Ramos (cell line): Measurements from ENCODE around the gene ENKUR.

Experiments
- in situ Hi-C: fragments of 300-500 bp; cut with MboI; formaldehyde crosslinking; loops from one replicate; pipeline ENCODE4 v1.14.3; 2022; ENCODE audit warnings: low sequenced_read_pairs; ENCODE audit not compliant: unreplicated experiment

Gene ENKUR

GRCh38 chr10:25015828-25016375, at the start of gene ENKUR:
ENKUR (minus strand) TSS chr10:25016158; CDS start chr10:25015936, 222 bp downstream.
- in situ Hi-C loops: no loop called here

GRCh38 chr10:25064401-25064800, 48.4 kb upstream of the ENKUR start:
- in situ Hi-C loops: no loop called here

GRCh38 chr10:25063644-25064043, 47.7 kb upstream of the ENKUR start:
- in situ Hi-C loops: no loop called here

GRCh38 chr10:25063157-25063556, 47.2 kb upstream of the ENKUR start:
- in situ Hi-C loops: no loop called here

- in situ Hi-C loops: no loop called here
Measured at GRCh38 chr10:25061711-25062449, 45.9 kb upstream of the ENKUR start.

- in situ Hi-C loops: no loop called here
Measured at GRCh38 chr10:25061125-25061524, 45.2 kb upstream of the ENKUR start.

GRCh38 chr10:25059990-25060389, 44.0 kb upstream of the ENKUR start:
- in situ Hi-C loops: no loop called here

- in situ Hi-C loops: no loop called here
Measured at GRCh38 chr10:25057886-25058285, 41.9 kb upstream of the ENKUR start.

- in situ Hi-C loops: no loop called here
Measured at GRCh38 chr10:25056726-25057125, 40.8 kb upstream of the ENKUR start.

GRCh38 chr10:25052012-25052411, 36.1 kb upstream of the ENKUR start:
- in situ Hi-C loops: no loop called here

GRCh38 chr10:25050402-25050801, 34.4 kb upstream of the ENKUR start:
- in situ Hi-C loops: no loop called here

- in situ Hi-C loops: no loop called here
Measured at GRCh38 chr10:25049966-25050365, 34.0 kb upstream of the ENKUR start.

- in situ Hi-C loops: no loop called here
Measured at GRCh38 chr10:25048450-25048849, 32.5 kb upstream of the ENKUR start.

- in situ Hi-C loops: no loop called here
Measured at GRCh38 chr10:25047591-25048301, 31.8 kb upstream of the ENKUR start.

- in situ Hi-C loops: no loop called here
Measured at GRCh38 chr10:25047088-25047487, 31.1 kb upstream of the ENKUR start.

- in situ Hi-C loops: no loop called here
Measured at GRCh38 chr10:25046641-25047040, 30.7 kb upstream of the ENKUR start.

- in situ Hi-C loops: no loop called here
Measured at GRCh38 chr10:25039531-25039930, 23.6 kb upstream of the ENKUR start.

- in situ Hi-C loops: no loop called here
Measured at GRCh38 chr10:25038325-25038724, 22.4 kb upstream of the ENKUR start.

- in situ Hi-C loops: no loop called here
Measured at GRCh38 chr10:25036381-25036780, 20.4 kb upstream of the ENKUR start.

- in situ Hi-C loops: no loop called here
Measured at GRCh38 chr10:25029519-25029918, 13.6 kb upstream of the ENKUR start.

- in situ Hi-C loops: no loop called here
Measured at GRCh38 chr10:25028711-25029110, 12.8 kb upstream of the ENKUR start.
